NCI-H446 treated with DMSO at 0.1 percent for 48 hours (cell line): Measurements from ENCODE around the gene TPSG1.

Experiments
- DNase-seq: peaks from one replicate; lab custom pipeline; 2025; lab: John Stamatoyannopoulos, UW

TPSG1 gene

GRCh38 chr16:1176280-1176897, 48.7 kb downstream of the TPSG1 start:
- DNase-seq = no peak

DNA sequence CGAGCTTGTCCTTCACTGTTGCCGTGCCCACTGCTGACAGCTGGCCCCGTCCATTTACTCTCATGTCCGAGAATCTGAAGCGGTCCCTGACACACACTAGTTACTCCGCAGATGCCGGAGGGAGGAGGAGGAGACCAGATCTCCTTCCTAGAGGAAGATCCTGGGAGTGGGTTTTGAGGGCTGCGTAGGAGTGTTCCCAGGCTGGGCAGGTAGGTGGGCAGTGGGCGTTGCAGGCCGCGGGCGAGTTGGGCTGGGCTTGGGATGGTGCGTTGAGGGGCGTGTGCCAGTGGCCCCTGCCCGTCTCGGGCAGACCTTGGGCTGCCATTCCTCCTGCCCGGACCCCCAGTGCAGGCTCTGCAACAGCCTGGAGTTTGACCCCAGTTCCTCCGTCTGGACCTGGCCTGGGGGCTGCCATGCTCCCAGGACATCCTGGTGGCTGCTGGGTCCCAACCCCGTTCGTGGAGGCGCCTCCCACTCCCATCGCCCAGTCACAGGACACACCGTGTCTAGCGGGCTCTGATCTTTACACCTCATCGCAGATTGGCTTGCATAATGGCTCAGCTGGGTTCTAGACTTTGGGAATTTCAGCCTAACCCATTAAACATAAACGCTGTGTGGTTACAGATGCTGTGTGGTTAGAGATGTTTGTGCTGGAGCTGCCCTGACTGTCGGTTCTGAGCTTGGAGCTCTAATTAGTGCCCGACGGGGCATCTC, 49.3 kb downstream of the TPSG1 start:
- no peak for DNase-seq

DNA sequence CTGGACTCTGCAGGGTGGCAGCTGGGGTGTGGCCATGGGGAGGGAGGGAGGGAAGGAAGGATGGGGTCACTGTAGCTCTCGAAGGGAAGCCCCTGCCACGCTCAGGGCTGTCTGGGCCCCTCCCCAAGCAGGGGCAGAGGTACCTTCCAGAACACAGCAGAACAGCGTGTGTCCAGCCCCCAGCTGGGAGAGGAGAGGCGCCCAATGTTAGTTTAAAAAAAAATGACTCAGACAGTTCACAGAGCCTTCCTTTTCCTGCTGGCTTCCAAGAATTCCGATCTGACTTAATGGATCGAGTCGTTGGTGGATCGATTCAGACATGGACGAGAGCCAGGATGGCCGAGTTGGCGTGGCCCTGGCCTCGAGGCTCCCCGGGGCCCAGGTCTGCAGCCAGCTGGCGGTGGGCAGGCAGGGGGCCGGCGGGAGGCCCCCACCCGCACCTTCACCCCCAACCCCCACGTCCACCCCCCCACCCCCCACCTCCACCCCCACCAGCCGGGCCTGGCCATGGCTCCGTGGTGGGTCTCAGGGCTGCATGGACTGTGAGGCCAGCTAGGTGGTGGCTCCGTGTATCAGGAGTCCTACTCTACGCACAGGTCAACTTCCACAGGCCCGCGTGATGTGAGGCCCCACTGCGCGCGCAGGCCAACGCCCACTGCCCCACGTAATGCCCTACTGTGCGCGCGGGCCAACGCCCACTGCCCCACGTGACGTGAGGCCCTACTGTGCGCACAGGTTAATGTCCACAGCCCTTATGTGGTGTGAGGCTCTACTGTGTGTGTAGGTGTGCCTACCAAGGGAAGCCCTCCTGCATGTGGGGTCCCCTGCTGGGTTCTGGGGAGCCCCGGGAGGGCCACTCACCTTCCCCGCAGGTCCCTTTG, 50.4 kb downstream of the TPSG1 start:
- DNase-seq = no peak

DNA sequence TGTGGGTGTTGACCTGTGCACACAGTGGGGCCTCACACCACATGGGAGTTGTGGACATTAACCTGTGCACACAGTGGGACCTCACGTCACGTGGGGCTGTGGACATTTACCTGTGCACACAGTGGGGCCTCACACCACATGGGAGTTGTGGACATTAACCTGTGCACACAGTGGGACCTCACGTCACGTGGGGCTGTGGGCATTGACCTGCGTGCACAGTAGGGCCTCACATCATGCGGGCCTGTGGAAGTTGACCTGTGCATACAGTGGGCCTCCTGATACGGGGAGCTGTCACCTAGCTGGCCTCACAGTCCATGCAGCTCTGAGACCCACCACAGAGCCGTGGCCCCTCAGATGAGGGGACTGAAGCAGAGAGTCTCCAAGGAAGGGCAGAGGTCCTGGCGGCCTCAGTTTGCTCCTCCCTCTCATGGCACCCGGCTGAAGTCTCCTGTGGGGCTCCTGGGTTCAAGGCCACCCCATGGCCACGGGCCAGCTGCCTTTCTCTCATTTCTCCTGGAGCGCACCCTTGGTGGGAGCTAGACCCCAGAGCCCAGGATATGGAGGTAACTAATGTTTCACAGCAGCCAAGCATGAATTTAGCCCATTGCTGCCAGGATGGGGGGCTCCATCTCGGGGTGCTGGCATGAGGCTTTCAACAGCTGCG, 51.1 kb downstream of the TPSG1 start:
- DNase-seq = no peak

DNA sequence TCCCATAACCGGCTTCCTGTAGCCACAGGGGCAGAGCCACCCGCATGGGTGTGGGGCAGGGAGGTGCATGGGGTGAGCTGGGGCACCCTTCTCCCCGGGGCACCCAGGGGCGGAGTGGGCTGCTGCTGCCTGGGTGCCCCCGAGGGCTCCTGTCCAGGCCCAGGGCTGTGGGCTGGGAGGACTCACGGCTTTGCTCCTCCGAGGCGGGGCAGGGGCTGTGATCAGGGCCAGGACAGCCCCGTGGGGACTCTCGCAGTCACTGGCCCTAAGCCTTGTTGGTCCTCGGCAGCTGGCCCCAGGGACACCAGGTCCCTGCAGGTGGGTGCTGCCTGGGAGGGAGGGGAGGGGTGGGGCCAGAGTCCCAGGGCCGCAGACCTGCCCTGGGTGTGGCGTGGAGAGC, 52.4 kb downstream of the TPSG1 start:
- no peak for DNase-seq

DNA sequence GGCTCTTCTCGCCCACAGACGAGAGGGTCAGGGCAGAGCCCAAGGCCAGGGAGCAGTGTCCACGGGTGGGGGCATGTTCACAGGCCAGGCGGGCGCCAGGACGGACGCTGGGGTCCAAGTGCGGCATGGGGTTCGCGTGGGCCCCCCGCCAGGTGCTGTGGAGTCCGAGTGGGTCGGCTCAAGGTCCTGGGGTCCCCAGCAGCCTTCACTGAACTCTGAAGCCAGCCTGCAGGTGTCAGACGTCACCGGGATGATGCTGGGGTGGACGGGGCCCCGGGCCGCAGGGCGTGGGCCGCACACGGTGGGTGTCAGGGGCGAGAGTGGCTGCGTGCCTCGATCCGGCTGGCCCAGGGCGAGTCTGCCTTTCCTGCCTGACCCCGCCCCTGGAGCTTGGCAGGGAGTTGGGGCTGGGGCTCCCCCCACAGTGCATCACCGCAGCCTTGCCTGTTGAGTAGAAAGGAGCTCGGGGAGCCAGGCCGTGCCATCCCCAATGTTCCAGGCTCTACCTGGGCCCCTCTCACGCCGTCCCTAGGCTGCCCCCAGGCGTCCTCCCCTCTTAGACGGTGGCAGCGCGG, 53.1 kb downstream of the TPSG1 start:
- no peak for DNase-seq
